CD8-positive, alpha-beta memory T cell (primary cell): ENCODE measurements around the gene FASN. TPM values are rescaled to one million over a fixed set of nuclear protein-coding genes. Genes with fewer than 3 reads are reported as not detected.

Experiments
- CTCF ChIA-PET: fragments of 350-600 bp; sonication (Branson Sonifier 250); formaldehyde crosslinking; loops from one replicate; lab custom pipeline; 2021; ENCODE audit warnings: antibody characterized with exemption; lab: Charles Lee
- POLR2A ChIA-PET: fragments of 350-600 bp; sonication (Branson Sonifier 250); formaldehyde crosslinking; loops from one replicate; lab custom pipeline; 2021; ENCODE audit warnings: antibody characterized with exemption; lab: Charles Lee
- DNase-seq, 5 donors: peaks; one replicate each; pipeline versions ENCODE4 v3.0.0 to v3.0.0-alpha.2; 2020 to 2022; ENCODE audit warnings: mixed read lengths in 1 of 5
- H3K27ac ChIP-seq: one replicate; pipeline ENCODE4 v1.7.0; 2013; ENCODE audit warnings: low read depth, mild to moderate bottlenecking, low read length, moderate library complexity
- H3K27me3 ChIP-seq: 2 replicates; pipeline ENCODE4 v1.7.0; 2013; ENCODE audit warnings: low read length, mild to moderate bottlenecking; ENCODE audit not compliant: insufficient read depth, poor library complexity, severe bottlenecking
- H3K36me3 ChIP-seq: 2 replicates; pipeline ENCODE4 v1.7.0; 2013; ENCODE audit warnings: mild to moderate bottlenecking, low read length, moderate library complexity; ENCODE audit not compliant: insufficient read depth
- H3K4me1 ChIP-seq: 2 replicates; pipeline ENCODE4 v1.7.0; 2013; ENCODE audit warnings: mild to moderate bottlenecking, low read length, moderate library complexity; ENCODE audit not compliant: insufficient read depth
- H3K4me3 ChIP-seq: 2 replicates; pipeline ENCODE4 v1.7.0; 2013; ENCODE audit warnings: mild to moderate bottlenecking, low read length
- H3K9me3 ChIP-seq: 2 replicates; pipeline ENCODE4 v1.7.0; 2013; ENCODE audit warnings: mild to moderate bottlenecking, low read length
- H3K27ac Mint-ChIP-seq, 8 donors: one replicate each; pipeline ENCODE4 v1.8.0; 2020 to 2021; ENCODE audit warnings: mixed read lengths in 8 of 8, mild to moderate bottlenecking in 6 of 8, inconsistent platforms in 3 of 8, moderate library complexity in 3 of 8
- H3K27me3 Mint-ChIP-seq, 2 donors: one replicate each; pipeline ENCODE4 v1.8.0; 2020 to 2021; ENCODE audit warnings: mixed read lengths in 2 of 2, mild to moderate bottlenecking in 1 of 2, moderate library complexity in 1 of 2
- H3K36me3 Mint-ChIP-seq, 3 donors: one replicate each; pipeline ENCODE4 v1.8.0; 2020 to 2021; ENCODE audit warnings: mixed read lengths in 3 of 3, inconsistent platforms in 1 of 3, mild to moderate bottlenecking in 1 of 3
- H3K4me1 Mint-ChIP-seq, 3 donors: one replicate each; pipeline ENCODE4 v1.8.0; 2020 to 2021; ENCODE audit warnings: mixed read lengths in 3 of 3, inconsistent platforms in 1 of 3, mild to moderate bottlenecking in 1 of 3
- H3K4me3 Mint-ChIP-seq, 7 donors: one replicate each; pipeline ENCODE4 v1.8.0; 2020 to 2021; ENCODE audit warnings: mixed read lengths in 7 of 7, mild to moderate bottlenecking in 6 of 7, moderate library complexity in 4 of 7, inconsistent platforms in 2 of 7
- H3K9me3 Mint-ChIP-seq, 5 donors: one replicate each; pipeline ENCODE4 v1.8.0; 2020 to 2022; ENCODE audit warnings: mixed read lengths in 5 of 5, mild to moderate bottlenecking in 3 of 5, moderate library complexity in 2 of 5, inconsistent platforms in 1 of 5
- polyA plus RNA-seq: library from polyadenylated mRNA; unstranded; fragments of 300-500 nt; fragmentation: Illumina TruSeq; gene quantifications from one replicate; pipeline ENCODE4 v1.2.3, GENCODE V29; 2021
- total RNA-seq, 2 experiments: library from RNA; stranded (reverse); gene quantifications; one replicate each; pipeline ENCODE4 v1.2.3, GENCODE V29; 2021

Gene FASN
- total and polyA plus RNA-seq, 3 experiments from 2014 or later: 2.7 to 259 (median 251) TPM

GRCh38 chr17:82028966-82029365 is 69.1 kb downstream of the FASN start:
- no peak overlapping the region for H3K27ac Mint-ChIP-seq
- H3K9me3 Mint-ChIP-seq: no peaks in the 10 kb centered on the region
- no peak for DNase-seq
- H3K4me3 Mint-ChIP-seq: peak overlapping the region in 3 of 7 donors; percentile 20 to 37 (median 24)
- no peaks in the 10 kb centered on the region for H3K27me3 ChIP-seq
- H3K4me1 ChIP-seq: peaks cover 13% of the 10 kb centered on the region
- H3K4me3 ChIP-seq: no peak overlapping the region
- no peak overlapping the region for H3K27ac ChIP-seq
- peaks cover 2 to 18% (median 4%) of the 10 kb centered on the region in 3 donors for H3K4me1 Mint-ChIP-seq
- H3K27me3 Mint-ChIP-seq: peaks cover 0 to 4% of the 10 kb centered on the region in 2 donors
- H3K36me3 Mint-ChIP-seq: no peaks in the 10 kb centered on the region
- no peaks in the 10 kb centered on the region for H3K36me3 ChIP-seq
- POLR2A ChIA-PET: no interaction called here
- CTCF ChIA-PET: interaction anchor here (1.2 to 4.3 kb wide), 6 partner anchors 9 to 127 kb away, joined by 4 to 59 read pairs (median 13); partner anchors contain the start of gene DCXR
- no peaks in the 10 kb centered on the region for H3K9me3 ChIP-seq

Other genes starting within 250 kb of the FASN start
- 100 to 1,000 TPM; 463 to 482 TPM for gene P4HB, start 237.7 kb downstream of the FASN start, total RNA-seq
- 342 TPM for gene P4HB, start 237.7 kb downstream of the FASN start, polyA plus RNA-seq
- gene ARHGDIA, start 226.9 kb downstream of the FASN start, total RNA-seq: 100 to 1,000 TPM; 662 to 677 TPM
- 237 TPM for gene ARHGDIA, start 226.9 kb downstream of the FASN start, polyA plus RNA-seq
- gene ALYREF, start 206.7 kb downstream of the FASN start, total RNA-seq: 100 to 1,000 TPM; 326 to 337 TPM
- 60.4 TPM for gene ALYREF, start 206.7 kb downstream of the FASN start, polyA plus RNA-seq
- 100 to 1,000 TPM; 146 to 149 TPM for gene ANAPC11, start 206.5 kb downstream of the FASN start, total RNA-seq
- 287 TPM for gene ANAPC11, start 206.5 kb downstream of the FASN start, polyA plus RNA-seq
- under 1 TPM; 0.57 to 0.62 TPM for gene NPB, start 196.0 kb downstream of the FASN start, total RNA-seq
- not detected for gene NPB, start 196.0 kb downstream of the FASN start, polyA plus RNA-seq
- 10 to 100 TPM; 30.3 to 31.6 TPM for gene PCYT2, start 186.8 kb downstream of the FASN start, total RNA-seq
- 35.7 TPM for gene PCYT2, start 186.8 kb downstream of the FASN start, polyA plus RNA-seq
- gene SIRT7, start 180.1 kb downstream of the FASN start, total RNA-seq: 10 to 100 TPM; 41.4 to 41.7 TPM
- gene SIRT7, start 180.1 kb downstream of the FASN start, polyA plus RNA-seq: 40.1 TPM
- gene MAFG, start 170.5 kb downstream of the FASN start, total RNA-seq: 10 to 100 TPM; 28.4 to 34.7 TPM
- 2.5 TPM for gene MAFG, start 170.5 kb downstream of the FASN start, polyA plus RNA-seq
- 100 to 1,000 TPM; 128 to 138 TPM for gene PYCR1, start 160.9 kb downstream of the FASN start, total RNA-seq
- gene PYCR1, start 160.9 kb downstream of the FASN start, polyA plus RNA-seq: 0.63 TPM
- not detected for gene MYADML2, start 151.0 kb downstream of the FASN start, total RNA-seq
- gene MYADML2, start 151.0 kb downstream of the FASN start, polyA plus RNA-seq: not detected
- gene NOTUM, start 137.0 kb downstream of the FASN start, total RNA-seq: under 1 TPM; 0.33 to 0.35 TPM
- not detected for gene NOTUM, start 137.0 kb downstream of the FASN start, polyA plus RNA-seq
- 10 to 100 TPM; 32.0 to 35.9 TPM for gene ASPSCR1, start 120.6 kb downstream of the FASN start, total RNA-seq
- gene ASPSCR1, start 120.6 kb downstream of the FASN start, polyA plus RNA-seq: 29.2 TPM
- 100 to 1,000 TPM; 143 to 158 TPM for gene CENPX, start 75.4 kb downstream of the FASN start, total RNA-seq
- gene CENPX, start 75.4 kb downstream of the FASN start, polyA plus RNA-seq: 56.7 TPM
- gene LRRC45, start 74.9 kb downstream of the FASN start, total RNA-seq: 10 to 100 TPM; 26.8 to 27.6 TPM
- 10.1 TPM for gene LRRC45, start 74.9 kb downstream of the FASN start, polyA plus RNA-seq
- gene RAC3, start 66.6 kb downstream of the FASN start, total RNA-seq: 1 to 10 TPM; 4.2 to 4.5 TPM
- gene RAC3, start 66.6 kb downstream of the FASN start, polyA plus RNA-seq: not detected
- 100 to 1,000 TPM; 117 to 127 TPM for gene DCXR, start 60.5 kb downstream of the FASN start, total RNA-seq
- gene DCXR, start 60.5 kb downstream of the FASN start, polyA plus RNA-seq: 108 TPM
- gene RFNG, start 46.4 kb downstream of the FASN start, total RNA-seq: 10 to 100 TPM; 18.1 to 19.4 TPM
- gene RFNG, start 46.4 kb downstream of the FASN start, polyA plus RNA-seq: 7.3 TPM
- 100 to 1,000 TPM; 122 to 125 TPM for gene GPS1, start 46.3 kb downstream of the FASN start, total RNA-seq
- 151 TPM for gene GPS1, start 46.3 kb downstream of the FASN start, polyA plus RNA-seq
- gene DUS1L, start 32.4 kb downstream of the FASN start, total RNA-seq: 100 to 1,000 TPM; 206 to 210 TPM
- gene DUS1L, start 32.4 kb downstream of the FASN start, polyA plus RNA-seq: 142 TPM
- gene CCDC57, start 114.6 kb upstream of the FASN start, total RNA-seq: 10 to 100 TPM; 69.8 to 77.6 TPM
- 39.2 TPM for gene CCDC57, start 114.6 kb upstream of the FASN start, polyA plus RNA-seq
- gene SLC16A3, start 130.8 kb upstream of the FASN start, total RNA-seq: 10 to 100 TPM; 27.5 to 31.8 TPM
- 3.3 TPM for gene SLC16A3, start 130.8 kb upstream of the FASN start, polyA plus RNA-seq
- gene CSNK1D, start 175.5 kb upstream of the FASN start, total RNA-seq: 100 to 1,000 TPM; 129 to 141 TPM
- gene CSNK1D, start 175.5 kb upstream of the FASN start, polyA plus RNA-seq: 74.6 TPM
- gene CD7, start 219.4 kb upstream of the FASN start, total RNA-seq: 100 to 1,000 TPM; 186 to 190 TPM
- 193 TPM for gene CD7, start 219.4 kb upstream of the FASN start, polyA plus RNA-seq
- gene SECTM1, start 235.5 kb upstream of the FASN start, total RNA-seq: 1 to 10 TPM in 1 of 2 experiments, under 1 TPM in 1; 0.49 to 1.1 TPM
- gene SECTM1, start 235.5 kb upstream of the FASN start, polyA plus RNA-seq: 1.9 TPM